NCI-H345 treated with DMSO at 0.1 percent for 48 hours (cell line): ENCODE data around the gene VAT1.
"Not testable (repeated sequence)": the region's sequence is repeated elsewhere in the genome, so short reads cannot be mapped to it uniquely, and the experiment has no call there.

ENCODE experiments used
- DNase-seq: peaks from one replicate; lab custom pipeline; 2025; ENCODE audit not compliant: unreplicated experiment; lab: John Stamatoyannopoulos, UW

VAT1 gene

DNA sequence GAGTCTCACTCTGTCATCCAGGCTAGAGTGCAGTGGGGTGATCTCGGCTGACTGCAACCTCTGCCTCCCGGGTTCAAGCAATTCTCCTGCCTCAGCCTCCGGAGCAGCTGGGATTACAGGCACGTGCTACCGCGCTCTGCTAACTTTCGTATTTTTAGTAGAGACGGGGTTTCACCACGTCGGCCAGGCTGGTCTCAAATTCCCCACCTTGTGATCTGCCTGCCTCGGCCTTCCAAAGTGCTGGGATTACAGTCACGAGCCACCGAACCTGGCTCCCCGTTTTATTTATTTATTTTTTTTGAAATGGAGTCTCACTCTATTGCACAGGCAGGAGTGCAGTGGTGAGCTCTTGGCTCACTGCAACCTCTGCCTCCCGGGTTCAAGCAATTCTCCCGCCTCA lies 46.5 kb downstream of the VAT1 start:
- not testable (repeated sequence) for DNase-seq

DNA sequence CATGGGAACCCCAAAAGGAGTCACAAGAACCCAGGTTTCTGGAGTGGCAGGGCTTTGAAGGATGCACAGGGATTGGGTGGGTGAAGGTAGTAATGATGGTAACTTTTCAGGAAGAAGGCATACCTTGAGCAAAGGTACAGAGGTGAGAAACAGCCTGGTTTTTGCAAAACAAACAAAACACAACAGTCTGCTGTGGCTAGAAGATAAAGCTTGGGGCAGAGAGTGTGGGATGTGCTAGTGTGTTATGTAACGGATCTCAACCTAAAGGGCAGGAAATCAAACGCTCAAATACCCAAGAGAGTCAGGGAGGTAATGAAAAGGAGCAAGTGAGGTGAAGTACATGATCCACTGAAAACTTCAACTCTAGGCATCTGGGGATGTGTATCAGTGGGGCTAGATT lies 46.9 kb downstream of the VAT1 start:
- DNase-seq = no peak

DNA sequence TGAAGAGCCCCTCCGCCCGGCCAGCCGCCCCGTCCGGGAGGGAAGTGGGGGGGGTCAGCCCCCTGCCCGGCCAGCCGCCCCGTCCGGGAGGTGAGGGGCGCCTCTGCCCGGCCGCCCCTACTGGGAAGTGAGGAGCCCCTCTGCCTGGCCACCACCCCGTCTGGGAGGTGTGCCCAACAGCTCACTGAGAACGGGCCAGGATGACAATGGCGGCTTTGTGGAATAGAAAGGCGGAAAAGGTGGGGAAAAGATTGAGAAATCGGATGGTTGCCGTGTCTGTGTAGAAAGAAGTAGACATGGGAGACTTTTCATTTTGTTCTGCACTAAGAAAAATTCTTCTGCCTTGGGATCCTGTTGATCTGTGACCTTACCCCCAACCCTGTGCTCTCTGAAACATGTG lies 48.9 kb downstream of the VAT1 start:
- not testable (repeated sequence) for DNase-seq

DNA sequence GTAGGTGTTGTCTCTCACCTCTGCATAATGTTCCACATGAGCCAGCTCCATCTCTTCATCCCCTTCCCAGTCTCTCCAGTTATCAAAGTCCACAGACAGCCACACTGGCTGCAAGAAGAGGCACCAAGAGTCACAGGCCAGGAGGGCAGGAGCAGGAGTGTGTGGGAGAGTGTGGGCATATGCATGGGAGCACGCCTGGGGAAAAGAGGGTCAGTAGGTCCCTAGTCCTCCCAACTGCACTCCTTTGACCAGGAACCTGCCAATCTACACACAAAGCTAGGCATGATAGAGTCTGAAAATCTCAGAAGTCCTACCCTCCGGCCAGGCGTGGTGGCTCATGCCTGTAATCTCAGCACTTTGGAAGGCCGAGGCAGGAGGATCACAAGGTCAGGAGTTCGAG lies 50.6 kb downstream of the VAT1 start:
- no peak for DNase-seq

DNA sequence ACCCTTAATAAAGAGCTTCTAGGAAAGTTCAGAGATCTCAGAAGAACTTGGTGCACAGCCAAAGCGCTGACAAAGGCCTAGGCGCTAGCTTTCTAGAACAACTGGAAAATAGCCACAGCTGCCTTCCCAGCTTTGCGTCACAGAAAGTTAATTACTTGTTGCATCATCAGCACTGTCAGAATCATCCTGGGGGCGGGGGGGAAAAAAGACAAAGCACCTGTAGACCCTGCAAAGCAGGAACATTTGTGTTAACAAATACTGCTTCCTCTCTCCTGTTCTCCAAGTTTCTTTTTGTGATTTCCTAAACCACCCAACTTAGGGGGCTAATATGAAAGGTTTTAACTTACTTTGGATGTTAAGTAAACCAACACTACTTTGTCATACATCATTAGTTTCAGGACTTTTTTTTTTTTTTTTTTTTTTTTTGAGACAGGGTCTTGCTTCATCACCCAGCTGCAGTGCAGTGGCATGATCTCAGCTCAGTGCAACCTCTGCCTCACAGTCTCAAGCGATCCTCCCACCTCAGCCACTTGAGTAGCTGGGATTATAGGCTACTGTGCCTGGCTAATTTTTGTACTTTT lies 53.1 kb downstream of the VAT1 start:
- DNase-seq = no peak

DNA sequence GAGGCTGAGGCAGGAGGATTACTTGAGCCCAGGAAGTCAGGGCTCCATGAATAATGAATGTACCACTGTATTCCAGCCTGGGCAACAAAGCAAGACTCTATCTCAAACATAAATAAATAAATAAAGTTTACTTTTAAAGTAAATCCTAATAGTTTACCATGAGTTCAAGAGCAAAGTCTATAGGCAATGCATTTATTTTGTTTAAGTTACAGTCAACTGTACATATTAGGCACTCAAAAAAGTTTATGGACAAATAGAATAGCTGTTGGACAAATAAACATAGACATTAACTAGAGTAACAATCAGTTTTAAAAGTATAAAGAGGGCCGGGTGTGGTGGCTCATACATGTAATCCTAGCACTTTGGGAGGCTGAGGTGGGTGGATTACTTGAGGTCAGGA lies 54.3 kb downstream of the VAT1 start:
- no peak for DNase-seq
